SK-N-SH (cell line): ENCODE data around the gene ITPA. TPM values are rescaled to one million over a fixed set of nuclear protein-coding genes. Genes with fewer than 3 reads are reported as not detected.

Experiments
- CTCF ChIA-PET: fragments of 300-600, 350-600 bp; formaldehyde crosslinking; extraction: SDS; loops from one replicate; lab custom pipeline; 2021; lab: Yijun Ruan, JAX
- POLR2A ChIA-PET: fragments of 350-600 bp; sonication (Branson Sonifier 250); formaldehyde crosslinking; extraction: SDS; loops from one replicate; lab custom pipeline; 2020; ENCODE audit warnings: antibody characterized with exemption, inconsistent platforms; lab: Yijun Ruan, JAX
- DNase-seq: peaks from one replicate; pipeline ENCODE4 v3.0.0; 2012
- H2AFZ ChIP-seq: fragments of 200-600 bp; sonication (generic); 2 replicates; pipeline ENCODE4 v1.8.1; 2016; ENCODE audit warnings: antibody characterized with exemption, mild to moderate bottlenecking, low read depth
- H3F3A ChIP-seq: fragments of 200-600 bp; sonication (generic); replicated peaks from 2 replicates; pipeline ENCODE3; 2016; ENCODE audit warnings: antibody characterized with exemption, mild to moderate bottlenecking; ENCODE audit not compliant: insufficient read depth
- H3K27ac ChIP-seq, 2 experiments: fragments of 200-500 bp in 1 of 2; fragments of 200-600 bp in 1 of 2; sonication (Bioruptor generic) in 1 of 2; sonication (generic), shearing (Covaris generic) in 1 of 2; 2 replicates each; pipeline versions ENCODE4 v1.5.1 to v1.6.1; 2014 to 2016; ENCODE audit warnings: low read depth in 2 of 2, inconsistent platforms in 1 of 2, low read length in 1 of 2, mild to moderate bottlenecking in 1 of 2, mixed read lengths in 1 of 2
- H3K27me3 ChIP-seq: fragments of 200-600 bp; sonication (generic), shearing (Covaris generic); 2 replicates; pipeline ENCODE4 v1.6.1; 2016; ENCODE audit warnings: mixed run types; ENCODE audit not compliant: insufficient read depth
- H3K36me3 ChIP-seq, 2 experiments: fragments of 200-500 bp in 1 of 2; fragments of 200-600 bp in 1 of 2; sonication (Bioruptor generic) in 1 of 2; sonication (generic) in 1 of 2; replicated peaks in 1 of 2; 2 replicates each; pipeline versions ENCODE3 to v1.5.1; 2014 to 2016; ENCODE audit warnings: low read length in 1 of 2, mild to moderate bottlenecking in 1 of 2; ENCODE audit not compliant: insufficient read depth in 2 of 2, control insufficient read depth in 1 of 2
- H3K4me1 ChIP-seq, 2 experiments: fragments of 200-500 bp in 1 of 2; fragments of 200-600 bp in 1 of 2; sonication (Bioruptor generic) in 1 of 2; sonication (generic), shearing (Covaris generic) in 1 of 2; 2 replicates each; pipeline versions ENCODE4 v1.5.1 to v1.6.1; 2014 to 2016; ENCODE audit warnings: low read depth in 1 of 2, low read length in 1 of 2, mixed run types in 1 of 2; ENCODE audit not compliant: insufficient read depth in 2 of 2, control insufficient read depth in 1 of 2
- H3K4me2 ChIP-seq: fragments of 200-600 bp; sonication (generic), shearing (Covaris generic); 2 replicates; pipeline ENCODE4 v1.6.1; 2017; ENCODE audit warnings: mixed run types
- H3K4me3 ChIP-seq, 2 experiments: fragments of 200-500 bp in 1 of 2; fragments of 200-600 bp in 1 of 2; sonication (Bioruptor generic) in 1 of 2; sonication (generic), shearing (Covaris generic) in 1 of 2; 2 replicates each; pipeline versions ENCODE4 v1.5.1 to v1.8.1; 2014 to 2016; ENCODE audit warnings: low read depth in 2 of 2, inconsistent platforms in 1 of 2, low read length in 1 of 2, mild to moderate bottlenecking in 1 of 2, mixed read lengths in 1 of 2, moderate library complexity in 1 of 2
- H3K79me2 ChIP-seq: fragments of 200-600 bp; sonication (generic); 2 replicates; pipeline ENCODE4 v1.8.1; 2017; ENCODE audit warnings: mild to moderate bottlenecking; ENCODE audit not compliant: insufficient read depth
- H3K9ac ChIP-seq: fragments of 200-600 bp; sonication (generic); 2 replicates; pipeline ENCODE4 v1.6.1; 2017; ENCODE audit warnings: mixed run types
- H3K9me2 ChIP-seq: fragments of 200-600 bp; sonication (generic); 2 replicates; pipeline ENCODE4 v1.6.1; 2017; ENCODE audit warnings: mixed run types
- H3K9me3 ChIP-seq: fragments of 200-600 bp; sonication (generic); 2 replicates; pipeline ENCODE4 v1.6.1; 2017; ENCODE audit warnings: mixed run types, mild to moderate bottlenecking, moderate library complexity
- H4K20me1 ChIP-seq: fragments of 200-600 bp; sonication (generic); 2 replicates; pipeline ENCODE4 v1.6.1; 2017; ENCODE audit warnings: mild to moderate bottlenecking, mixed run types; ENCODE audit not compliant: insufficient read depth
- ELF1 ChIP-seq: IDR thresholded peaks from 2 replicates; pipeline ENCODE4 v1.4.0; 2012
- FOXM1 ChIP-seq: IDR thresholded peaks from 2 replicates; pipeline ENCODE4 v1.4.0; 2012; ENCODE audit warnings: low read depth, mild to moderate bottlenecking
- MEF2A ChIP-seq: IDR thresholded peaks from 2 replicates; pipeline ENCODE4 v1.4.0; 2012; ENCODE audit warnings: low read depth, borderline replicate concordance
- RAD21 ChIP-seq: IDR thresholded peaks from 2 replicates; pipeline ENCODE4 v1.6.1; 2012; ENCODE audit warnings: mild to moderate bottlenecking, low read length
- RCOR1 ChIP-seq: fragments of 150-350 bp; IDR thresholded peaks from 2 replicates; pipeline ENCODE4 v1.6.1; 2017; ENCODE audit warnings: antibody characterized with exemption, low read length
- SIN3A ChIP-seq: IDR thresholded peaks from 2 replicates; pipeline ENCODE4 v1.6.1; 2012; ENCODE audit warnings: low read depth, mild to moderate bottlenecking, low read length, moderate library complexity, borderline replicate concordance
- SMC3 ChIP-seq: IDR thresholded peaks from 2 replicates; pipeline ENCODE4 v1.6.1; 2012; ENCODE audit warnings: low read depth, low read length, improper control_type of control experiment
- TCF12 ChIP-seq: IDR thresholded peaks from 2 replicates; pipeline ENCODE4 v1.4.0; 2012
- TEAD4 ChIP-seq: IDR thresholded peaks from 2 replicates; pipeline ENCODE4 v1.4.0; 2012; ENCODE audit warnings: mild to moderate bottlenecking, borderline replicate concordance; ENCODE audit not compliant: insufficient read depth
- WGBS: methylation state at CpG from one replicate; pipeline ENCODE4 v1.1.6; 2017; ENCODE audit warnings: low lambda C conversion rate; 5-methylcytosine and 5-hydroxymethylcytosine counted together
- polyA plus RNA-seq, 3 experiments: library from polyadenylated mRNA; depleted of rRNA; stranded (reverse); fragments of >200 nt; gene quantifications; 2 replicates each; pipeline ENCODE4 v1.2.3, GENCODE V29; 2012
- TF ChIP-seq, protein P1 (sequence below): fragments of 150-350 bp; IDR thresholded peaks from 2 replicates; pipeline ENCODE4 v1.6.1; 2016; ENCODE audit warnings: mild to moderate bottlenecking, low read depth, low read length
- TF ChIP-seq, protein P2 (sequence below): IDR thresholded peaks from 2 replicates; pipeline ENCODE4 v1.4.0; 2012; ENCODE audit warnings: low read depth, borderline replicate concordance
- TF ChIP-seq, protein P3 (sequence below): IDR thresholded peaks from 2 replicates; pipeline ENCODE4; 2012
- TF ChIP-seq, protein P4 (sequence below): fragments of 150-350 bp; IDR thresholded peaks from 2 replicates; pipeline ENCODE4 v1.6.1; 2017; ENCODE audit warnings: antibody characterized with exemption, low read length, low read depth, borderline replicate concordance
- TF ChIP-seq, protein P5 (sequence below): IDR thresholded peaks from 2 replicates; pipeline ENCODE4 v1.4.0; 2012; ENCODE audit warnings: low read depth

ITPA gene
- polyA plus RNA-seq, 1 of the 3 experiments (the other 2 are of a cell fraction), result 66.7 TPM

DNA sequence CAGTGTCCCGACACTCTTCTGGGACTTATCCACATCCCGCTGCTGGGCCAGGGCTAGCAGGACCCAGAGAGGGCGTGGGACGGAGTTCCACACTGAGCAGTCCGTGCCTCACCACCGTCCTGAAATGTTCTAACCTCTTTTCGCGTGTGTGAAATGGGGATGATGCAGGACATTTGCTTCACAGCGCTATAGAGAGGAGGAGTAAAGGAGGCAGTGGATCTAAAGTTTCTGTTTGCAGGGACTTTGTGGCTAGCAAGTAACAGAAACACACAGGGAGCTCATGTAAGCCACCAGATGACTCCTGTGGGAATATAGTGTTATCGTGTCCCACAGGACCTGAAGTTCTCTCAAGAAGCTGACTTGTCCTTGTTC lies 634 bp downstream of the ITPA start:
- peak overlapping the region; percentile 51 to 65; a peak in 2 of 4 replicates for H3K27ac ChIP-seq
- H3K4me3 ChIP-seq, result peak overlapping the region; percentile 71 to 92
- no peaks in the 10 kb centered on the region for H3K27me3 ChIP-seq
- no peak for DNase-seq
- H3K4me1 ChIP-seq, result peaks cover 7 to 12% of the 10 kb centered on the region in 2 experiments; a peak in 1 of 4 replicates
- 1% methylated on average over 10 of the region's 10 CpGs for WGBS
- H3K4me2 ChIP-seq, result peak overlapping the region; percentile 94
- H3K79me2 ChIP-seq, result peaks cover 60% of the 10 kb centered on the region
- CTCF ChIA-PET, result interaction anchor here (2.1 to 3.7 kb wide), 2 partner anchors 8 to 106 kb away, joined by 8 to 27 read pairs; no protein-coding TSS in a partner anchor
- H3K9ac ChIP-seq, result peak overlapping the region; percentile 81
- H3K36me3 ChIP-seq, result peaks cover 6 to 8% of the 10 kb centered on the region in 2 experiments
- H3K9me2 ChIP-seq, result no peaks in the 10 kb centered on the region
- TF ChIP-seq SIN3A, result no peak
- no peak for TF ChIP-seq TCF12
- TF ChIP-seq ELF1, result no peak
- TF ChIP-seq, protein P1, sequence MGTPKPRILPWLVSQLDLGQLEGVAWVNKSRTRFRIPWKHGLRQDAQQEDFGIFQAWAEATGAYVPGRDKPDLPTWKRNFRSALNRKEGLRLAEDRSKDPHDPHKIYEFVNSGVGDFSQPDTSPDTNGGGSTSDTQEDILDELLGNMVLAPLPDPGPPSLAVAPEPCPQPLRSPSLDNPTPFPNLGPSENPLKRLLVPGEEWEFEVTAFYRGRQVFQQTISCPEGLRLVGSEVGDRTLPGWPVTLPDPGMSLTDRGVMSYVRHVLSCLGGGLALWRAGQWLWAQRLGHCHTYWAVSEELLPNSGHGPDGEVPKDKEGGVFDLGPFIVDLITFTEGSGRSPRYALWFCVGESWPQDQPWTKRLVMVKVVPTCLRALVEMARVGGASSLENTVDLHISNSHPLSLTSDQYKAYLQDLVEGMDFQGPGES, result no peak
- TF ChIP-seq RCOR1, result no peak
- TF ChIP-seq, protein P2, sequence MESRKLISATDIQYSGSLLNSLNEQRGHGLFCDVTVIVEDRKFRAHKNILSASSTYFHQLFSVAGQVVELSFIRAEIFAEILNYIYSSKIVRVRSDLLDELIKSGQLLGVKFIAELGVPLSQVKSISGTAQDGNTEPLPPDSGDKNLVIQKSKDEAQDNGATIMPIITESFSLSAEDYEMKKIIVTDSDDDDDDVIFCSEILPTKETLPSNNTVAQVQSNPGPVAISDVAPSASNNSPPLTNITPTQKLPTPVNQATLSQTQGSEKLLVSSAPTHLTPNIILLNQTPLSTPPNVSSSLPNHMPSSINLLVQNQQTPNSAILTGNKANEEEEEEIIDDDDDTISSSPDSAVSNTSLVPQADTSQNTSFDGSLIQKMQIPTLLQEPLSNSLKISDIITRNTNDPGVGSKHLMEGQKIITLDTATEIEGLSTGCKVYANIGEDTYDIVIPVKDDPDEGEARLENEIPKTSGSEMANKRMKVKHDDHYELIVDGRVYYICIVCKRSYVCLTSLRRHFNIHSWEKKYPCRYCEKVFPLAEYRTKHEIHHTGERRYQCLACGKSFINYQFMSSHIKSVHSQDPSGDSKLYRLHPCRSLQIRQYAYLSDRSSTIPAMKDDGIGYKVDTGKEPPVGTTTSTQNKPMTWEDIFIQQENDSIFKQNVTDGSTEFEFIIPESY, result no peak
- no peak for TF ChIP-seq MEF2A
- peak overlapping the region; percentile 97 for H2AFZ ChIP-seq
- no peaks in the 10 kb centered on the region for H3K9me3 ChIP-seq
- H4K20me1 ChIP-seq, result no peaks in the 10 kb centered on the region
- POLR2A ChIA-PET, result interaction anchor here (0.5 to 1.5 kb wide), 2 partner anchors 72 to 129 kb away, joined by 3 to 6 read pairs; no protein-coding TSS in a partner anchor
- no peaks in the 10 kb centered on the region for H3F3A ChIP-seq

DNA sequence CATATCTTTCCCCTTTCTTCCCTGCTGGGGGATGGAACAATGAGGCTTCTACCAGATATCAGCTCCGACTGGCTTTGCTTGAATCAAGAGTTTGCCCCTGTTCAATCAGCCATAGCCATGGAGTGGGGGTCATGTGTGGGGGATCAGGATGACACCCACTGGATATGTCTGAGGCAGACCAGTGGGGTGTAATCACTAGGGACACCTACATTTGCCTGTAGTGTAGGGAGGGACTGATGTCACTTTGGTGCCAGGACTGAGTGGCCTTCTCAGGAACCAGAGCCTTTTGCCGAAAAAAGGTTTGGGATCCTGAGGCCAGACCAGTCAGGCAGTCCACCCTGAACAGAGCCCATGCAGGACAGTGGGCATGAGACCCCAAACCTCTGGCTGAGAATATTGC lies 1.0 kb downstream of the ITPA start:
- peaks cover 60% of the 10 kb centered on the region for H3K79me2 ChIP-seq
- H2AFZ ChIP-seq, result no peak overlapping the region
- POLR2A ChIA-PET, result interaction anchor here (0.5 to 1.5 kb wide), 2 partner anchors 71 to 128 kb away, joined by 3 to 6 read pairs; no protein-coding TSS in a partner anchor
- peaks cover 7 to 12% of the 10 kb centered on the region in 2 experiments; a peak in 1 of 4 replicates for H3K4me1 ChIP-seq
- CTCF ChIA-PET, result interaction anchor here (3.7 kb wide), 1 partner anchor 8 kb away, joined by 27 read pairs; no protein-coding TSS in a partner anchor
- peak overlapping the region; percentile 71 to 92 for H3K4me3 ChIP-seq
- peaks cover 6 to 12% of the 10 kb centered on the region in 2 experiments for H3K36me3 ChIP-seq
- H3F3A ChIP-seq, result no peaks in the 10 kb centered on the region
- peak overlapping the region; percentile 81 for H3K9ac ChIP-seq
- 71% methylated on average over 2 of the region's 2 CpGs for WGBS
- H3K27me3 ChIP-seq, result no peaks in the 10 kb centered on the region
- peak overlapping the region in 1 of 2 experiments; percentile 65; a peak in 1 of 4 replicates for H3K27ac ChIP-seq
- H4K20me1 ChIP-seq, result no peaks in the 10 kb centered on the region
- no peaks in the 10 kb centered on the region for H3K9me2 ChIP-seq
- H3K9me3 ChIP-seq, result no peaks in the 10 kb centered on the region
- no peak for DNase-seq
- TF ChIP-seq, protein P3, sequence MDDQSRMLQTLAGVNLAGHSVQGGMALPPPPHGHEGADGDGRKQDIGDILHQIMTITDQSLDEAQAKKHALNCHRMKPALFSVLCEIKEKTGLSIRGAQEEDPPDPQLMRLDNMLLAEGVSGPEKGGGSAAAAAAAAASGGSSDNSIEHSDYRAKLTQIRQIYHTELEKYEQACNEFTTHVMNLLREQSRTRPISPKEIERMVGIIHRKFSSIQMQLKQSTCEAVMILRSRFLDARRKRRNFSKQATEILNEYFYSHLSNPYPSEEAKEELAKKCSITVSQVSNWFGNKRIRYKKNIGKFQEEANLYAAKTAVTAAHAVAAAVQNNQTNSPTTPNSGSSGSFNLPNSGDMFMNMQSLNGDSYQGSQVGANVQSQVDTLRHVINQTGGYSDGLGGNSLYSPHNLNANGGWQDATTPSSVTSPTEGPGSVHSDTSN, result no peak
- TF ChIP-seq SMC3 (no peak), FOXM1 (no peak), RCOR1 (no peak), TEAD4 (no peak), RAD21 (no peak)
- TF ChIP-seq, protein P4, sequence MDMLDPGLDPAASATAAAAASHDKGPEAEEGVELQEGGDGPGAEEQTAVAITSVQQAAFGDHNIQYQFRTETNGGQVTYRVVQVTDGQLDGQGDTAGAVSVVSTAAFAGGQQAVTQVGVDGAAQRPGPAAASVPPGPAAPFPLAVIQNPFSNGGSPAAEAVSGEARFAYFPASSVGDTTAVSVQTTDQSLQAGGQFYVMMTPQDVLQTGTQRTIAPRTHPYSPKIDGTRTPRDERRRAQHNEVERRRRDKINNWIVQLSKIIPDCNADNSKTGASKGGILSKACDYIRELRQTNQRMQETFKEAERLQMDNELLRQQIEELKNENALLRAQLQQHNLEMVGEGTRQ, result no peak
- TF ChIP-seq, protein P5, sequence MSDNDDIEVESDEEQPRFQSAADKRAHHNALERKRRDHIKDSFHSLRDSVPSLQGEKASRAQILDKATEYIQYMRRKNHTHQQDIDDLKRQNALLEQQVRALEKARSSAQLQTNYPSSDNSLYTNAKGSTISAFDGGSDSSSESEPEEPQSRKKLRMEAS, result no peak
- TF ChIP-seq, all 33 proteins: peak for 0
- peak overlapping the region; percentile 94 for H3K4me2 ChIP-seq
